Osteocyte (in vitro differentiated cells): ENCODE data around the gene TP53. TPM values are rescaled to one million over a fixed set of nuclear protein-coding genes. Genes with fewer than 3 reads are reported as not detected.

Source experiments
- DNase-seq: peaks from one replicate; pipeline ENCODE4 v3.0.0; 2021; ENCODE audit warnings: mixed read lengths; ENCODE audit not compliant: unreplicated experiment; ENCODE audit errors: extremely low spot score
- H3K27ac Mint-ChIP-seq: one replicate; pipeline ENCODE4 v1.8.0; 2021; ENCODE audit warnings: mild to moderate bottlenecking, mixed read lengths; ENCODE audit not compliant: unreplicated experiment
- H3K27me3 Mint-ChIP-seq: one replicate; pipeline ENCODE4 v1.8.0; 2021; ENCODE audit warnings: mixed read lengths; ENCODE audit not compliant: unreplicated experiment
- H3K36me3 Mint-ChIP-seq: one replicate; pipeline ENCODE4 v1.8.0; 2021; ENCODE audit warnings: mixed read lengths; ENCODE audit not compliant: unreplicated experiment
- H3K4me1 Mint-ChIP-seq: one replicate; pipeline ENCODE4 v1.8.0; 2021; ENCODE audit warnings: mixed read lengths; ENCODE audit not compliant: unreplicated experiment
- H3K4me3 Mint-ChIP-seq: one replicate; pipeline ENCODE4 v1.8.0; 2021; ENCODE audit warnings: mild to moderate bottlenecking, moderate library complexity, mixed read lengths; ENCODE audit not compliant: unreplicated experiment
- H3K9me3 Mint-ChIP-seq: one replicate; pipeline ENCODE4 v1.8.0; 2021; ENCODE audit warnings: mixed read lengths; ENCODE audit not compliant: unreplicated experiment
- total RNA-seq: library from RNA; stranded (reverse); gene quantifications from 2 replicates; pipeline ENCODE4 v1.2.1, GENCODE V29; 2021
- TF ChIP-seq, protein P1 (sequence below): fragments of 200-600 bp; sonication (generic); IDR thresholded peaks from 2 replicates; pipeline ENCODE4 v1.5.0; 2021; ENCODE audit warnings: antibody characterized with exemption, mild to moderate bottlenecking, moderate library complexity

Gene TP53
- total RNA-seq, 1 donor from 2014 or later, result 99.5 TPM

DNA sequence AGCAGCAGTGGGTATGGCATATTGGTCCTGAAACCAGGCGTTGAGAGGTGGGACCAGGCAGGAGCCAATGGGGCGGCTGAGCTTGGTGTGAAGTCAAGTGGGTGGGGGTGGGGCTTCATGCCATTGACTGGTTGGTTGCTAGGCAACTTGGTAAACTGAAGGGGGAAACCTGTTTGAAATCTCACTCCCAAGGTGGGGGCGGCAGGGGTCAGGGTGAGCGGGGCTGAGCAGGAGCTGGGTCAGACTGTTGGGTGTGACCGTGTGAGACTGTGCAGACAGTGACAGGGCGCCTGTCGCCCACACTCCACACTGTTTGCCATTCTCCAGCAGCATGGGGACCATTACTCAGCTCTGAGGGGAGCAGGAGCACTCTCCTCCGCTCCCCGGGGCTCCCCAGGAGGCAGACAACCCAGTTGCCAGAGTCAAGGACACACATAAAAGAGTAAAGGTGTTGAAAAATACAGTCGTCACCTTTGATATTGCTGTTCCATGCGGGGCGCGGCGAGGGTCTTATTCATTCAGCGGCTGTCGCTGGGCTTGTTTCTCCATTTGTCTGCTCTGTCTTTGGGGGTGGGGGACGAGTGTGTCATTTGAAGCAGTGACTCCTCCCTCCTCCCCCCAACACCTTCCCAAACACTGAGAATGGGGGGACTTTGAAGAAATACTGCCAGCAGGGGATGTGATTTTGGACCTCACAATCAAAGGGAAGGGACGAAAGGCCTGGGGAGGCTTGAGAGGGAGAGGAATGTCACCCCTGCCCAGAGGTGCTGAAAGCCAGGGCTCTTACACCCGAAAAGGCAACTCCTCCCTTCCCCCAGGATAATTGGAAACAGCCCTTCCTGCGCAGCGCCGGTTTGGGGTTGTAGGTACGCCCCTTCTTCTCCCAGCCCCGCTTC lies 16.5 kb upstream of the TP53 start:
- TF ChIP-seq, protein P1, sequence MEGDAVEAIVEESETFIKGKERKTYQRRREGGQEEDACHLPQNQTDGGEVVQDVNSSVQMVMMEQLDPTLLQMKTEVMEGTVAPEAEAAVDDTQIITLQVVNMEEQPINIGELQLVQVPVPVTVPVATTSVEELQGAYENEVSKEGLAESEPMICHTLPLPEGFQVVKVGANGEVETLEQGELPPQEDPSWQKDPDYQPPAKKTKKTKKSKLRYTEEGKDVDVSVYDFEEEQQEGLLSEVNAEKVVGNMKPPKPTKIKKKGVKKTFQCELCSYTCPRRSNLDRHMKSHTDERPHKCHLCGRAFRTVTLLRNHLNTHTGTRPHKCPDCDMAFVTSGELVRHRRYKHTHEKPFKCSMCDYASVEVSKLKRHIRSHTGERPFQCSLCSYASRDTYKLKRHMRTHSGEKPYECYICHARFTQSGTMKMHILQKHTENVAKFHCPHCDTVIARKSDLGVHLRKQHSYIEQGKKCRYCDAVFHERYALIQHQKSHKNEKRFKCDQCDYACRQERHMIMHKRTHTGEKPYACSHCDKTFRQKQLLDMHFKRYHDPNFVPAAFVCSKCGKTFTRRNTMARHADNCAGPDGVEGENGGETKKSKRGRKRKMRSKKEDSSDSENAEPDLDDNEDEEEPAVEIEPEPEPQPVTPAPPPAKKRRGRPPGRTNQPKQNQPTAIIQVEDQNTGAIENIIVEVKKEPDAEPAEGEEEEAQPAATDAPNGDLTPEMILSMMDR, result no peak
- H3K9me3 Mint-ChIP-seq, result no peaks in the 10 kb centered on the region
- H3K4me3 Mint-ChIP-seq, result peak overlapping the region; percentile 76
- peaks cover 27% of the 10 kb centered on the region for H3K4me1 Mint-ChIP-seq
- H3K36me3 Mint-ChIP-seq, result no peaks in the 10 kb centered on the region
- H3K27ac Mint-ChIP-seq, result peak overlapping the region; percentile 75
- peaks cover 15% of the 10 kb centered on the region for H3K27me3 Mint-ChIP-seq
- DNase-seq, result no peak

DNA sequence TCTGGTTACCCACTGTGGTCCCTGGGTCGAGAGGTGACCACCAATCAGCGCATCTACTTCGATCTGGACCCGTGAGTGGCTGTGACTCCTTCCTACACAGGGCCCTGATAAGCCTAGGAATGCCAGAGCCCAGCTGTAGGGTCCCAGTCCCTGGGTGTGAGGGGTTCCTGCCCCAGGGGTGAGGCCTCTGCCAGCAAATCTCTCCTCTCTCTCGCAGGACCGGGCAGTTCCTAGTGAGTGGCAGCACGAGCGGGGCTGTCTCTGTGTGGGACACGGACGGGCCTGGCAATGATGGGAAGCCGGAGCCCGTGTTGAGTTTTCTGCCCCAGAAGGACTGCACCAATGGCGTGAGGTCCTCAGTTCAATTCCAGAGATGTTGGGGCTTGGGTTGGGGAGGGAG lies 15.5 kb upstream of the TP53 start:
- H3K27ac Mint-ChIP-seq, result no peak overlapping the region
- TF ChIP-seq, protein P1, result no peak
- no peaks in the 10 kb centered on the region for H3K36me3 Mint-ChIP-seq
- no peak for DNase-seq
- H3K4me3 Mint-ChIP-seq, result no peak overlapping the region
- peaks cover 27% of the 10 kb centered on the region for H3K4me1 Mint-ChIP-seq
- H3K9me3 Mint-ChIP-seq, result no peaks in the 10 kb centered on the region
- peaks cover 15% of the 10 kb centered on the region for H3K27me3 Mint-ChIP-seq

DNA sequence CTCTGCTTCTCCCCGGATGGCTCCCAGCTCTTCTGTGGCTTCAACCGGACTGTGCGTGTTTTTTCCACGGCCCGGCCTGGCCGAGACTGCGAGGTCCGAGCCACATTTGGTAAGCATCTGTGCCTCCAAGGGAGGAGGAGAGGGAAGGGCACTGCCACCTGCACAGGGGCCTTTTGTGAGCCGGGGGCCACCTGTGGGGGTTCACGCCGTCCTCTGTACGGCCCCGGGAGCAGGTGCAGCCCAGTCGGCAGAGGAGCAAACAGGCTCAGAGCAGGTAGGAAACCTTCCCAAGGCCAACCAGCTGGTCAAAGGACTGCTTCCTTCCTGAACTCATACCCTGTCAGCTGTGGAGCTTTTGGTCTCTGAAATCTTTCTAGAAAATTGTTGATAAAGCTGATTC lies 14.4 kb upstream of the TP53 start:
- Mint-ChIP-seq H3K27ac (no peak overlapping the region), H3K36me3 (no peaks in the 10 kb centered on the region), H3K4me3 (no peak overlapping the region), H3K27me3 (peaks cover 12% of the 10 kb centered on the region), H3K4me1 (peaks cover 25% of the 10 kb centered on the region), H3K9me3 (no peaks in the 10 kb centered on the region)
- DNase-seq, result no peak
- TF ChIP-seq, protein P1, result no peak

DNA sequence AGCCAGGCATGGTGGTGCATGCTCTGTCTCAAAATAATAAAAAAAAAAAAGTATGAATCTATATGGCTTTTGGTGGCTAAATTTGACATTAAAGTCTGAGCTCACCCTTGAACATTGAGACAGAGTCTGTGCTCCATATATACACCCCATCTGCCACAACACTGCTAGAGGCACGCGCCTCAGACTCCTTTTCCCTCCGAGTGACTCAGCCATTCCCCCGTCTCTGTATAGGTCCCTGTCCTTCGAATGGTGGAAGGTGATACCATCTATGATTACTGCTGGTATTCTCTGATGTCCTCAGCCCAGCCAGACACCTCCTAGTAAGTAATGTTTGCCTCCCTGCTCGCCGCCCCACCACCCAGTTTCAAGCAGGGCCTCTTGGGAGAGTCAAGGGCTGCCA lies 13.2 kb upstream of the TP53 start:
- Mint-ChIP-seq H3K4me1 (peaks cover 15% of the 10 kb centered on the region), H3K27me3 (no peaks in the 10 kb centered on the region), H3K4me3 (no peak overlapping the region), H3K9me3 (no peaks in the 10 kb centered on the region), H3K27ac (no peak overlapping the region), H3K36me3 (peaks cover 2% of the 10 kb centered on the region)
- TF ChIP-seq, protein P1, result no peak
- DNase-seq, result no peak

DNA sequence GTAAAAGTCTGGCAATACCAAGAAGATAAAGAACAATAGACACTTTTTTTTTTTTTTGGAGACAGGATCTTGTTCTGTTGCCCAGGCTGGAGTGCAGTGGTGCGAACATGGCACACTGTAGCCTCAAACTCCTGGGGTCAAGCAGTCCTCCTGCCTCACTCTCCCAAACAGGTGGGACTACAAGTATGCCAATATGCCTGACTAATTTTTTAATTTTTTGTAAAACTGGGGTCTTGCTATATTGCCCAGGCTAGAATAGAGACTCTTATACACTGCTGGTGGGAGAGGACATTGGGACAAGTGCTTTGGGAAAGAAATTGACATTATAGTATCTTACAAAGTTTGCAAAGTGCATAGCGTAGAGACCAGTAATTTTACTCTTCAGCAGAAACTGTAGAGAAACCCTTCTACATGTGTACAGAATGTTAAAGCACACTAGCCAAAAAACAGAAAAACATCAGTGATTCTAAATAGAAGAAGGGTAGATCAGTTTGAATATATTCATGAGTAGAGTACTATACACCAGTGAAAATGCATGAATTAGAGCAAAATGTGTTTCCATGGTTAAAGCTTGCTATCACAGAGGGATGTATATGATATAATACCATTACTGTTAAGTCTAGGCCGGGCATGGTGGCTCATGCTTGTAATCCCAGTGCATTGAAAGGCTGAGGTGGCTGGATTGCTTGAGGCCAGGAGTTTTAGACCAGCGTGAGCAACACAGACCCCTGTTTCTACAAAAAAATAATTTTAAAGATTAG lies 10.7 kb upstream of the TP53 start:
- no peak for DNase-seq
- Mint-ChIP-seq H3K27ac (no peak overlapping the region), H3K4me3 (no peak overlapping the region), H3K4me1 (no peaks in the 10 kb centered on the region), H3K36me3 (peaks cover 7% of the 10 kb centered on the region), H3K27me3 (no peaks in the 10 kb centered on the region), H3K9me3 (no peaks in the 10 kb centered on the region)
- TF ChIP-seq, protein P1, result no peak
